ENCODE results near the gene MRPS27.

The MRPS27 gene

GRCh38 chr5:72231991-72232703 is 87.9 kb downstream of the MRPS27 start:
- DNase-seq (ENCODE audit: low spot score): no peak

GRCh38 chr5:72228960-72229359 is 91.1 kb downstream of the MRPS27 start:
- DNase-seq (ENCODE audit: low spot score): no peak

GRCh38 chr5:72226950-72227349 is 93.1 kb downstream of the MRPS27 start:
- no peak for DNase-seq (ENCODE audit: low spot score)

- DNase-seq (ENCODE audit: low spot score): no peak
These were observed 94.3 kb downstream of the MRPS27 start for GRCh38 chr5:72225741-72226140.

- no peak for DNase-seq (ENCODE audit: low spot score)
These were observed 95.0 kb downstream of the MRPS27 start for GRCh38 chr5:72224946-72225463.

GRCh38 chr5:72223371-72223770 is 96.7 kb downstream of the MRPS27 start:
- DNase-seq (ENCODE audit: low spot score): no peak

- no peak for DNase-seq (ENCODE audit: low spot score)
These were observed 97.5 kb downstream of the MRPS27 start for GRCh38 chr5:72222521-72222920.

- no peak for DNase-seq (ENCODE audit: low spot score)
These were observed 98.5 kb downstream of the MRPS27 start for GRCh38 chr5:72221541-72221940.

- no peak for DNase-seq (ENCODE audit: low spot score)
These were observed 98.9 kb downstream of the MRPS27 start for GRCh38 chr5:72221099-72221498.

- DNase-seq (ENCODE audit: low spot score): no peak
These were observed 103.3 kb downstream of the MRPS27 start for GRCh38 chr5:72216756-72217155.

GRCh38 chr5:72214168-72214567 is 105.9 kb downstream of the MRPS27 start:
- no peak for DNase-seq (ENCODE audit: low spot score)

- no peak for DNase-seq (ENCODE audit: low spot score)
These were observed 106.6 kb downstream of the MRPS27 start for GRCh38 chr5:72213482-72213881.

- DNase-seq (ENCODE audit: low spot score): no peak
These were observed 107.9 kb downstream of the MRPS27 start for GRCh38 chr5:72212171-72212570.

- no peak for DNase-seq (ENCODE audit: low spot score)
These were observed 109.0 kb downstream of the MRPS27 start for GRCh38 chr5:72210888-72211678.

GRCh38 chr5:72209147-72210115 is 110.6 kb downstream of the MRPS27 start:
- no peak for DNase-seq (ENCODE audit: low spot score)

GRCh38 chr5:72208324-72208926 is 111.6 kb downstream of the MRPS27 start:
- DNase-seq (ENCODE audit: low spot score): no peak

- no peak for DNase-seq (ENCODE audit: low spot score)
These were observed 113.0 kb downstream of the MRPS27 start for GRCh38 chr5:72206994-72207393.

- DNase-seq (ENCODE audit: low spot score): no peak
These were observed 113.9 kb downstream of the MRPS27 start for GRCh38 chr5:72206160-72206559.

GRCh38 chr5:72205431-72206009 is 114.5 kb downstream of the MRPS27 start:
- DNase-seq (ENCODE audit: low spot score): no peak

- no peak for DNase-seq (ENCODE audit: low spot score)
These were observed 115.1 kb downstream of the MRPS27 start for GRCh38 chr5:72204946-72205345.

GRCh38 chr5:72203251-72203845 is 116.7 kb downstream of the MRPS27 start:
- no peak for DNase-seq (ENCODE audit: low spot score)

Data from HuH-7 (cell line).